Stimulated activated naive B cell treated with anti-CD40 and anti-IgM and Interleukin-4, amounts not matched to agents 10 μg/mL and 1 μg/mL and 100 μg/mL, for 72 hours (primary cell): ENCODE data around the gene COL23A1.

ENCODE experiments used
- ATAC-seq, 2 donors: fragments of 150-1000 bp; cut with Tn5 transposase; replicated peaks; 2 replicates each; pipeline ENCODE4 v1.10.0; 2021; ENCODE audit warnings: moderate library complexity in 1 of 2
- DNase-seq: peaks from one replicate; pipeline ENCODE4 v3.0.0; 2021
- H3K27ac Mint-ChIP-seq: one replicate; pipeline ENCODE4 v1.8.0; 2022; ENCODE audit warnings: mild to moderate bottlenecking, mixed read lengths
- H3K27me3 Mint-ChIP-seq, 2 donors: one replicate each; pipeline ENCODE4 v1.8.0; 2022; ENCODE audit warnings: mixed read lengths in 2 of 2
- H3K36me3 Mint-ChIP-seq, 2 donors: one replicate each; pipeline ENCODE4 v1.8.0; 2022; ENCODE audit warnings: mixed read lengths in 2 of 2, mild to moderate bottlenecking in 1 of 2
- H3K4me1 Mint-ChIP-seq, 2 donors: one replicate each; pipeline ENCODE4 v1.8.0; 2022; ENCODE audit warnings: mixed read lengths in 2 of 2, mild to moderate bottlenecking in 1 of 2
- H3K4me3 Mint-ChIP-seq, 2 donors: one replicate each; pipeline ENCODE4 v1.8.0; 2022; ENCODE audit warnings: mild to moderate bottlenecking in 2 of 2, mixed read lengths in 2 of 2, moderate library complexity in 1 of 2
- H3K9me3 Mint-ChIP-seq, 2 donors: one replicate each; pipeline ENCODE4 v1.8.0; 2022; ENCODE audit warnings: mixed read lengths in 2 of 2, mild to moderate bottlenecking in 1 of 2

COL23A1 gene

GRCh38 chr5:178404987-178405386 lies 185.2 kb downstream of the COL23A1 start:
- H3K36me3 Mint-ChIP-seq, result peaks cover 5% of the 10 kb centered on the region in 2 donors
- DNase-seq (no peak), ATAC-seq (no peak)
- peaks cover 12 to 14% of the 10 kb centered on the region in 2 donors for H3K9me3 Mint-ChIP-seq
- H3K27ac Mint-ChIP-seq, result no peak overlapping the region
- no peak overlapping the region for H3K4me3 Mint-ChIP-seq
- peaks cover 11 to 32% of the 10 kb centered on the region in 2 donors for H3K27me3 Mint-ChIP-seq
- H3K4me1 Mint-ChIP-seq, result no peaks in the 10 kb centered on the region

GRCh38 chr5:178403956-178404600 lies 186.1 kb downstream of the COL23A1 start:
- ATAC-seq, result no peak
- Mint-ChIP-seq H3K27me3 (peaks cover 14 to 35% of the 10 kb centered on the region in 2 donors), H3K36me3 (peaks cover 5% of the 10 kb centered on the region in 2 donors), H3K4me1 (no peaks in the 10 kb centered on the region), H3K4me3 (no peak overlapping the region), H3K9me3 (peaks cover 12 to 14% of the 10 kb centered on the region in 2 donors), H3K27ac (no peak overlapping the region)
- DNase-seq, result no peak

- ATAC-seq (no peak), DNase-seq (no peak)
- H3K27ac Mint-ChIP-seq, result no peak overlapping the region
- H3K9me3 Mint-ChIP-seq, result peaks cover 12 to 14% of the 10 kb centered on the region in 2 donors
- peaks cover 16 to 38% of the 10 kb centered on the region in 2 donors for H3K27me3 Mint-ChIP-seq
- no peak overlapping the region for H3K4me3 Mint-ChIP-seq
- no peaks in the 10 kb centered on the region for H3K4me1 Mint-ChIP-seq
- H3K36me3 Mint-ChIP-seq, result peaks cover 5% of the 10 kb centered on the region in 2 donors
Observed at GRCh38 chr5:178403351-178403750, 186.8 kb downstream of the COL23A1 start.

- ATAC-seq (no peak), DNase-seq (no peak)
- Mint-ChIP-seq H3K4me1 (no peaks in the 10 kb centered on the region), H3K36me3 (no peaks in the 10 kb centered on the region), H3K27me3 (peaks cover 11 to 17% of the 10 kb centered on the region in 2 donors), H3K4me3 (no peak overlapping the region), H3K9me3 (peaks cover 0 to 2% of the 10 kb centered on the region in 2 donors), H3K27ac (no peak overlapping the region)
Observed at GRCh38 chr5:178399701-178400095, 190.5 kb downstream of the COL23A1 start.

- DNase-seq, result no peak
- H3K4me3 Mint-ChIP-seq, result no peak overlapping the region
- ATAC-seq, result no peak
- H3K4me1 Mint-ChIP-seq, result no peaks in the 10 kb centered on the region
- no peaks in the 10 kb centered on the region for H3K36me3 Mint-ChIP-seq
- peaks cover 8 to 11% of the 10 kb centered on the region in 2 donors for H3K27me3 Mint-ChIP-seq
- H3K27ac Mint-ChIP-seq, result peak overlapping the region; percentile 28
- peaks cover 0 to 2% of the 10 kb centered on the region in 2 donors for H3K9me3 Mint-ChIP-seq
Observed at GRCh38 chr5:178398901-178399700, 191.1 kb downstream of the COL23A1 start.

GRCh38 chr5:178396796-178397720 lies 193.1 kb downstream of the COL23A1 start:
- DNase-seq, result no peak
- Mint-ChIP-seq H3K27me3 (peaks cover 6 to 9% of the 10 kb centered on the region in 2 donors), H3K4me1 (no peaks in the 10 kb centered on the region), H3K36me3 (no peaks in the 10 kb centered on the region), H3K9me3 (no peaks in the 10 kb centered on the region), H3K27ac (no peak overlapping the region), H3K4me3 (no peak overlapping the region)
- no peak for ATAC-seq

- Mint-ChIP-seq H3K9me3 (no peaks in the 10 kb centered on the region), H3K4me3 (no peak overlapping the region), H3K36me3 (no peaks in the 10 kb centered on the region), H3K27ac (no peak overlapping the region), H3K27me3 (peaks cover 3 to 7% of the 10 kb centered on the region in 2 donors), H3K4me1 (no peaks in the 10 kb centered on the region)
- DNase-seq, result no peak
- no peak for ATAC-seq
Observed at GRCh38 chr5:178394074-178394473, 196.1 kb downstream of the COL23A1 start.

GRCh38 chr5:178392931-178393394 lies 197.2 kb downstream of the COL23A1 start:
- ATAC-seq (no peak), DNase-seq (no peak)
- no peak overlapping the region for H3K27ac Mint-ChIP-seq
- no peaks in the 10 kb centered on the region for H3K4me1 Mint-ChIP-seq
- H3K4me3 Mint-ChIP-seq, result no peak overlapping the region
- peaks cover 0 to 5% of the 10 kb centered on the region in 2 donors for H3K27me3 Mint-ChIP-seq
- H3K36me3 Mint-ChIP-seq, result no peaks in the 10 kb centered on the region
- H3K9me3 Mint-ChIP-seq, result no peaks in the 10 kb centered on the region

GRCh38 chr5:178392386-178392785 lies 197.8 kb downstream of the COL23A1 start:
- Mint-ChIP-seq H3K27ac (no peak overlapping the region), H3K4me3 (no peak overlapping the region), H3K36me3 (no peaks in the 10 kb centered on the region), H3K4me1 (no peaks in the 10 kb centered on the region), H3K9me3 (no peaks in the 10 kb centered on the region), H3K27me3 (peaks cover 5 to 6% of the 10 kb centered on the region in 2 donors)
- DNase-seq, result no peak
- ATAC-seq, result no peak

- Mint-ChIP-seq H3K4me1 (no peaks in the 10 kb centered on the region), H3K9me3 (no peaks in the 10 kb centered on the region), H3K4me3 (no peak overlapping the region), H3K36me3 (no peaks in the 10 kb centered on the region), H3K27me3 (peaks cover 10 to 11% of the 10 kb centered on the region in 2 donors), H3K27ac (no peak overlapping the region)
- DNase-seq, result no peak
- ATAC-seq, result no peak
Observed at GRCh38 chr5:178391480-178391879, 198.7 kb downstream of the COL23A1 start.

GRCh38 chr5:178389796-178390195 lies 200.4 kb downstream of the COL23A1 start:
- DNase-seq (no peak), ATAC-seq (no peak)
- no peak overlapping the region for H3K4me3 Mint-ChIP-seq
- H3K9me3 Mint-ChIP-seq, result no peaks in the 10 kb centered on the region
- no peaks in the 10 kb centered on the region for H3K4me1 Mint-ChIP-seq
- H3K27me3 Mint-ChIP-seq, result peaks cover 11 to 19% of the 10 kb centered on the region in 2 donors
- no peaks in the 10 kb centered on the region for H3K36me3 Mint-ChIP-seq
- H3K27ac Mint-ChIP-seq, result no peak overlapping the region

- H3K4me1 Mint-ChIP-seq, result no peaks in the 10 kb centered on the region
- no peak for DNase-seq
Observed at GRCh38 chr5:178389026-178389729, 201.0 kb downstream of the COL23A1 start.

GRCh38 chr5:178388386-178389025 lies 201.7 kb downstream of the COL23A1 start:
- H3K27ac Mint-ChIP-seq, result no peak overlapping the region
- ATAC-seq (no peak), DNase-seq (no peak)
- no peak overlapping the region for H3K4me3 Mint-ChIP-seq
- H3K9me3 Mint-ChIP-seq, result no peaks in the 10 kb centered on the region
- H3K4me1 Mint-ChIP-seq, result no peaks in the 10 kb centered on the region
- peaks cover 13 to 24% of the 10 kb centered on the region in 2 donors for H3K27me3 Mint-ChIP-seq
- H3K36me3 Mint-ChIP-seq, result no peaks in the 10 kb centered on the region

More at GRCh38 chr5:178389026-178389729, 201.0 kb downstream of the COL23A1 start:
- no peaks in the 10 kb centered on the region for H3K36me3 Mint-ChIP-seq
- no peak overlapping the region for H3K4me3 Mint-ChIP-seq
- no peak for ATAC-seq
- no peaks in the 10 kb centered on the region for H3K9me3 Mint-ChIP-seq
- H3K27me3 Mint-ChIP-seq, result peaks cover 11 to 24% of the 10 kb centered on the region in 2 donors
- H3K27ac Mint-ChIP-seq, result no peak overlapping the region
